Trophoblast cell (in vitro differentiated cells and primary cell): ENCODE results near the gene PDS5B.

Source experiments
- DNase-seq, 2 donors: peaks; one replicate each; pipeline ENCODE4 v3.0.0-alpha.2; 2016
- H2AFZ ChIP-seq: 2 replicates; pipeline ENCODE4 v1.6.1; 2013; ENCODE audit warnings: low read length, moderate library complexity, mild to moderate bottlenecking; ENCODE audit not compliant: insufficient read depth, poor library complexity
- H2AK5ac ChIP-seq: 2 replicates; pipeline ENCODE4 v1.6.1; 2013; ENCODE audit warnings: mild to moderate bottlenecking, low read length
- H2BK120ac ChIP-seq: 2 replicates; pipeline ENCODE4 v1.6.1; 2013; ENCODE audit warnings: low read length, mild to moderate bottlenecking, moderate library complexity; ENCODE audit not compliant: insufficient read depth, poor library complexity
- H2BK12ac ChIP-seq: 2 replicates; pipeline ENCODE4 v1.6.1; 2013; ENCODE audit warnings: mild to moderate bottlenecking, low read length, moderate library complexity
- H2BK5ac ChIP-seq: 2 replicates; pipeline ENCODE4 v1.6.1; 2013; ENCODE audit warnings: low read length, low read depth, moderate library complexity, mild to moderate bottlenecking; ENCODE audit not compliant: poor library complexity
- H3K14ac ChIP-seq: 2 replicates; pipeline ENCODE4 v1.6.1; 2013; ENCODE audit warnings: mild to moderate bottlenecking, low read length
- H3K18ac ChIP-seq: 2 replicates; pipeline ENCODE4 v1.6.1; 2013; ENCODE audit warnings: mild to moderate bottlenecking, low read length
- H3K23ac ChIP-seq: 2 replicates; pipeline ENCODE4 v1.6.1; 2013; ENCODE audit warnings: low read length
- H3K27ac ChIP-seq: 2 replicates; pipeline ENCODE4 v1.5.1; 2013; ENCODE audit warnings: low read depth, mild to moderate bottlenecking, inconsistent platforms, low read length, moderate library complexity
- H3K27me3 ChIP-seq: 2 replicates; pipeline ENCODE4 v1.6.1; 2013; ENCODE audit warnings: inconsistent platforms, mild to moderate bottlenecking, low read length, moderate library complexity; ENCODE audit not compliant: insufficient read depth
- H3K36me3 ChIP-seq, 2 experiments: 1 replicate in 1 of 2; 2 replicates in 1 of 2; pipeline ENCODE4 v1.6.1; 2013; ENCODE audit warnings: low read length in 2 of 2, mild to moderate bottlenecking in 2 of 2, moderate library complexity in 1 of 2; ENCODE audit not compliant: insufficient read depth in 2 of 2, control insufficient read depth in 1 of 2
- H3K4ac ChIP-seq: 2 replicates; pipeline ENCODE4 v1.6.1; 2013; ENCODE audit warnings: low read depth, mild to moderate bottlenecking, low read length, moderate library complexity
- H3K4me1 ChIP-seq, 2 experiments: 1 replicate in 1 of 2; 2 replicates in 1 of 2; pipeline ENCODE4 v1.6.1; 2013; ENCODE audit warnings: low read length in 2 of 2, mild to moderate bottlenecking in 2 of 2, moderate library complexity in 1 of 2; ENCODE audit not compliant: insufficient read depth in 2 of 2, control insufficient read depth in 1 of 2
- H3K4me2 ChIP-seq: 2 replicates; pipeline ENCODE4 v1.6.1; 2013; ENCODE audit warnings: inconsistent platforms, mild to moderate bottlenecking, low read length, moderate library complexity
- H3K4me3 ChIP-seq: 2 replicates; pipeline ENCODE4 v1.5.1; 2013; ENCODE audit warnings: mild to moderate bottlenecking, low read depth, low read length, inconsistent platforms
- H3K79me1 ChIP-seq: one replicate; pipeline ENCODE4 v1.6.1; 2013; ENCODE audit warnings: low read length
- H3K79me2 ChIP-seq: 2 replicates; pipeline ENCODE4 v1.6.1; 2013; ENCODE audit warnings: low read length, mild to moderate bottlenecking; ENCODE audit not compliant: control insufficient read depth, insufficient read depth, poor library complexity
- H3K9ac ChIP-seq: 2 replicates; pipeline ENCODE4 v1.6.1; 2013; ENCODE audit warnings: mild to moderate bottlenecking, low read length
- H3K9me3 ChIP-seq: 2 replicates; pipeline ENCODE4 v1.6.1; 2013; ENCODE audit warnings: low read depth, mild to moderate bottlenecking, control low read depth, inconsistent platforms, low read length; ENCODE audit not compliant: insufficient read depth
- H4K12ac ChIP-seq: 2 replicates; pipeline ENCODE4 v1.6.1; 2013; ENCODE audit warnings: low read depth, mild to moderate bottlenecking, low read length, moderate library complexity
- H4K8ac ChIP-seq: 2 replicates; pipeline ENCODE4 v1.6.1; 2013; ENCODE audit warnings: low read depth, mild to moderate bottlenecking, low read length, moderate library complexity
- H4K91ac ChIP-seq: one replicate; pipeline ENCODE4 v1.6.1; 2013; ENCODE audit warnings: low read depth, mild to moderate bottlenecking, low read length, moderate library complexity
- WGBS: extraction: QIAGEN DNeasy Blood & Tissue Kit; methylation state at CpG from one replicate; pipeline ENCODE4 v1.1.7; 2013; ENCODE audit warnings: missing lambda C conversion rate; ENCODE audit not compliant: insufficient read length, insufficient coverage; ENCODE audit errors: extremely low coverage; 5-methylcytosine and 5-hydroxymethylcytosine counted together

Gene PDS5B

DNA sequence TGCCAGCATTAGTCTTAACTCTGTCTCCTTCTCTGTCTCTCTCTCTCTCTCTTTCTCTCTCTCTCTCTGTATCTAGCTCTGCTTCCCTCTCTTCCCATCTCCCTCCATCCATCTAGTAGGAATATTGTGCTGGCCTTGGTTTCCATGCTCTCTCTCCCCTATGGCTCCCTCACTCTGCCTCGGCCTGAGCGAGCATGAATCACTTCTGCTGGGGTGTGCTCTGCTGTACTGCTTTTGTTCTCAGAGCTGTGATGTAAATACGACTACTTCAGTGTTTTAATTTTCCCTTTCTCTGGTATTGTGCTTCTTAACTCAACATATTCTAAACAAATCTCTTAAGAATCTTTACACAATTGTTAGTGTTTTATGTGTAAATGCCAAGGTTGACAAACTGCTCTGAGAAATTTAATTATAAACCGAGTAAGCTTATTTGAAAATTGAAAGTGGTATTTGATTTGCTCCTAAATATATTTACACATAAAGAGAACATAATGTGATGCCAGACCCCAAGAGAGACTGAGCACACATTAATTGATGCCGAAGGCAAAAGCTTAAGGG is 218.5 kb downstream of the PDS5B start:
- Histone ChIP-seq H3K79me2 (no peaks in the 10 kb centered on the region), H4K12ac (no peak overlapping the region), H3K9ac (no peak overlapping the region), H3K27me3 (no peaks in the 10 kb centered on the region), H3K14ac (no peak overlapping the region), H3K79me1 (no peaks in the 10 kb centered on the region), H4K91ac (no peak overlapping the region), H3K4ac (no peak overlapping the region), H3K36me3 (no peaks in the 10 kb centered on the region), H2AK5ac (no peak overlapping the region), H3K18ac (no peak overlapping the region), H3K23ac (no peak overlapping the region), H4K8ac (no peak overlapping the region), H2BK120ac (no peak overlapping the region), H3K9me3 (no peaks in the 10 kb centered on the region), H2BK5ac (no peak overlapping the region), H3K27ac (no peak overlapping the region), H3K4me2 (no peak overlapping the region), H2AFZ (no peak overlapping the region), H2BK12ac (no peak overlapping the region), H3K4me1 (no peaks in the 10 kb centered on the region), H3K4me3 (no peak overlapping the region)
- DNase-seq, result no peak
- WGBS, result no CpG with 5 or more reads among the region's 5 CpGs

DNA sequence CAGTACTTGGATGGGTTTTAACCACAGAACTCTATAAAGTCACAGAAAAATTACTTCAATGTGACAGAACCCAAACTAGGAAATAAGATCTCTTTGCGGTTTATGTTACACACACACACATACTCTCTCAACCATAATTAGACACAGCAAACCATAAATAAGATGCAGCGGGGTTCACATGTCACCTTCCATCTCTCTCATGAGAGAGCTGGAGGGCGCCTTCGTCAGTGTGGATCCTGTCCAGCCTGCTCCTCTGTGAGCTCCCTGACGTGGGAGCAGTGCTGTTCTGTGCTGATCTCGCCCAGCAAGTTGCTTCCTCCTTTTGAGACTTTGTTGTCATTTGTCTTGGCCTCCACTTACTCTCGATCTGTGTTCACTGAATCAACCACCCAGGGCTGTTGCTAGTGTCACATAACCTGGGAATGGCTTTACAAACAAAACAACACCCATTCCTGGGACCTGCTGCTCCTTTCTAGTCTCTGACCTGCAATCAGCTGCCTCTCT is 225.1 kb downstream of the PDS5B start:
- no CpG with 5 or more reads among the region's 7 CpGs for whole genome bisulfite sequencing
- no peak overlapping the region for H4K91ac ChIP-seq

DNA sequence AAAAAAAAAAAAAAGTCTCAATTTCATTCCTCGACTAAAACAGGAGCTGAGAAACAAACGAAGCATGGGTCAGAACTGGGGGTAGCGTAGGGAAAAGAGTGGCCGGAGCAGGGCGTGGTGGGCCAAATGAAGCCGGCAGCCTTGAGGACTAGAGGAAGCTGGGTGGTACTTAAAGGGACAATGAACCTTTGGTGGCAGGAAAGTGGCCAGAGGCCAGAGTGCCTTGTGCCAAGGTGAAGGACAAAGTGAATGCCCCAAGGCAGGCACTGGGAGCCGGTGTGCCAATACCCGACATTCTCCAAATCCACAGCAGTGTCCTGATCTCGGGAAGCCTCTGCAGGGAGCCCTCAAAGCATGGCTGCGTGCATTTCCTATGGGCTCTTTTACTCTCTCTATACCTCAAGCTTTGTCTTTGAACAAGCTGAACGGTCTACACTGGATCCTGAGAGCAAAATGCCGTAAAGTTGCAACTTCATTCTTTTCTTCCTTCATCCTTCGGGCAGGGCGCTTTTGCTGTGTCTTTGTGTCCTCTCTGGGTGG is 235.0 kb downstream of the PDS5B start:
- Histone ChIP-seq H2BK5ac (peak overlapping the region; percentile 4), H3K36me3 (no peaks in the 10 kb centered on the region), H3K23ac (peak overlapping the region; percentile 12), H3K27ac (no peak overlapping the region), H4K8ac (peak overlapping the region; percentile 45), H3K27me3 (no peaks in the 10 kb centered on the region), H3K4me3 (no peak overlapping the region), H3K18ac (peak overlapping the region; percentile 72), H4K91ac (peak overlapping the region; percentile 79), H3K4ac (peak overlapping the region; percentile 6), H3K9me3 (no peaks in the 10 kb centered on the region), H3K4me2 (no peak overlapping the region), H2AK5ac (peak overlapping the region; percentile 15), H2BK120ac (peak overlapping the region; percentile 72), H3K4me1 (peaks cover 9 to 11% of the 10 kb centered on the region in 2 experiments), H3K14ac (peak overlapping the region; percentile 67), H3K79me1 (peaks cover 15% of the 10 kb centered on the region), H3K79me2 (peaks cover 1% of the 10 kb centered on the region), H2AFZ (no peak overlapping the region), H4K12ac (no peak overlapping the region), H3K9ac (no peak overlapping the region), H2BK12ac (peak overlapping the region; percentile 95)
- no CpG with 5 or more reads among the region's 14 CpGs for WGBS
- DNase-seq, result no peak

More for the DNA sequence above, 225.1 kb downstream of the PDS5B start:
- H3K4me1 ChIP-seq, result peaks cover 0 to 4% of the 10 kb centered on the region in 2 experiments
- no peak overlapping the region for H3K4me2 ChIP-seq
- no peaks in the 10 kb centered on the region for H3K36me3 ChIP-seq
- no peak overlapping the region for H3K4me3 ChIP-seq
- no peaks in the 10 kb centered on the region for H3K79me1 ChIP-seq
- no peak overlapping the region for H3K27ac ChIP-seq
- DNase-seq, result no peak
- H4K8ac ChIP-seq, result peak overlapping the region; percentile 43
- H3K27me3 ChIP-seq, result no peaks in the 10 kb centered on the region
- no peaks in the 10 kb centered on the region for H3K79me2 ChIP-seq
- H2BK120ac ChIP-seq, result no peak overlapping the region
- H2BK12ac ChIP-seq, result no peak overlapping the region
- H3K18ac ChIP-seq, result peak overlapping the region; percentile 20
- H2AK5ac ChIP-seq, result no peak overlapping the region
- H4K12ac ChIP-seq, result no peak overlapping the region
- no peak overlapping the region for H2AFZ ChIP-seq
- H3K14ac ChIP-seq, result peak overlapping the region; percentile 41
- H3K23ac ChIP-seq, result no peak overlapping the region
- peaks cover 2% of the 10 kb centered on the region for H3K9me3 ChIP-seq
- no peak overlapping the region for H3K9ac ChIP-seq
- no peak overlapping the region for H2BK5ac ChIP-seq
- no peak overlapping the region for H3K4ac ChIP-seq

DNA sequence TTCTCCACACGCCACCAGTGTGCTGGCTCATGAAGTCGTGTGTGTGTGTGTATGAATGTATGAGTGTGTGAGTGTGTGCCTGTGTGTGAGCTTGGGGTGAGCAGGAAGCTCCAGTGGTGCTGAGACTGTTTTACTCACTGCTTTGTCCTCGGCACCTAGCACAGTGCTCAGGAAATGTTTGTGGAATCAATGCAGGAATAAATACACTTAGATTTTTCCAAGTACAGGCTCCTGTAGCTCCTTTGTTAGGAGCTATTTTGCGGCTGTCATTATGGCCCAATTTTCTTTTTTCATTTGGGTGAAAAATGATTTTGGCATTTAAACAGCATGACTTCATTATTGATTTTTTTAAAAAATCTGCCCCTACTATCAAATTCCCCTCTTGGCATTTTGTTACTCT is 236.5 kb downstream of the PDS5B start:
- peak overlapping the region; percentile 72 for H3K18ac ChIP-seq

More for the DNA sequence above, 236.5 kb downstream of the PDS5B start:
- H3K4me2 ChIP-seq, result no peak overlapping the region
- peaks cover 17 to 20% of the 10 kb centered on the region in 2 experiments for H3K4me1 ChIP-seq
- no peaks in the 10 kb centered on the region for H3K36me3 ChIP-seq
- peak overlapping the region; percentile 61 for H2AFZ ChIP-seq
- no peak overlapping the region for H3K4ac ChIP-seq
- peaks cover 1% of the 10 kb centered on the region for H3K79me2 ChIP-seq
- H3K27me3 ChIP-seq, result no peaks in the 10 kb centered on the region
- H4K8ac ChIP-seq, result peak overlapping the region; percentile 36
- peak overlapping the region; percentile 52 for H3K14ac ChIP-seq
- H4K91ac ChIP-seq, result peak overlapping the region; percentile 33
- H4K12ac ChIP-seq, result no peak overlapping the region
- no CpG with 5 or more reads among the region's 4 CpGs for WGBS
- peak overlapping the region; percentile 55 for H3K23ac ChIP-seq
- H3K4me3 ChIP-seq, result no peak overlapping the region
- H3K9me3 ChIP-seq, result no peaks in the 10 kb centered on the region
- peaks cover 22% of the 10 kb centered on the region for H3K79me1 ChIP-seq
- no peak overlapping the region for H3K27ac ChIP-seq
- H3K9ac ChIP-seq, result no peak overlapping the region
- peak overlapping the region; percentile 13 for H2BK5ac ChIP-seq
- peak overlapping the region; percentile 39 for H2BK120ac ChIP-seq
- peak overlapping the region; percentile 77 for H2AK5ac ChIP-seq
- DNase-seq, result no peak
- peak overlapping the region; percentile 74 for H2BK12ac ChIP-seq
